ENCODE results near the gene GDF9.

GDF9 gene

GRCh38 chr5:132895719-132896305, 29.5 kb upstream of the GDF9 start:
- no peak for TF ChIP-seq CTCF (IDR thresholded peaks at IDR 0.05)
- Histone ChIP-seq H3K4me1 (peaks cover 0 to 15% (median 6%) of the 10 kb centered on the region in 4 donors), H3K9me3 (no peaks in the 10 kb centered on the region), H3K27me3 (no peaks in the 10 kb centered on the region), H3K4me3 (no peak overlapping the region), H3K27ac (no peak overlapping the region), H3K36me3 (peaks cover 73 to 81% (median 78%) of the 10 kb centered on the region in 3 donors)
- intact Hi-C loops (cut with DNase I; ENCODE audit: low total_unique reads): no loop called here
- no peak for DNase-seq

DNA sequence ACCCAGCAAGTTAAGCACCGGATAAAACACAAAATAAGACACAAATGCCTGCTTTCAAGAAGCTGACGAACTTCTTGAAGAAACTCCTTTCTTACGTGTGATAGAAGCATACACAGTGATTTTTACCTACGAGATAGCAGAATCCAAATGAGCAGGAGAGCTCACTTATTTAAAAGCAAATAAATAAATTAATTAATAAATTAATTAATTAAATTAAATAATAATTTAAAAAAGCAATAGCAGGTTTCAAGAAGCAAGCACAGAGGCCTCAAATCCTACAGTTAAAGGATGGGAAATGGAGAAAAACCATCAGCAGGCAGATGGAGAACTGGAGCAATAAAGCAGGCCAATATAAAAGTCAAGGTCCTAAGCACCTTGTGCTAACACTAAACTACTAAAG, 24.5 kb upstream of the GDF9 start:
- H3K9me3 ChIP-seq: no peaks in the 10 kb centered on the region
- no peak overlapping the region for H3K27ac ChIP-seq
- H3K27me3 ChIP-seq: no peaks in the 10 kb centered on the region
- no peak overlapping the region for H3K4me3 ChIP-seq
- H3K4me1 ChIP-seq: peaks cover 0 to 13% (median 3%) of the 10 kb centered on the region in 4 donors
- intact Hi-C loops (cut with DNase I; ENCODE audit: low total_unique reads): no loop called here
- no peak for TF ChIP-seq CTCF (IDR thresholded peaks at IDR 0.05)
- no peak for DNase-seq
- H3K36me3 ChIP-seq: peaks cover 74 to 97% (median 94%) of the 10 kb centered on the region in 3 donors

- intact Hi-C loops (cut with DNase I; ENCODE audit: low total_unique reads): no loop called here
- H3K27ac ChIP-seq: no peak overlapping the region
- no peaks in the 10 kb centered on the region for H3K9me3 ChIP-seq
- no peak for TF ChIP-seq CTCF (IDR thresholded peaks at IDR 0.05)
- peaks cover 0 to 3% (median under 1%) of the 10 kb centered on the region in 4 donors for H3K4me1 ChIP-seq
- H3K4me3 ChIP-seq: no peak overlapping the region
- H3K27me3 ChIP-seq: no peaks in the 10 kb centered on the region
- peaks cover 71 to 94% (median 93%) of the 10 kb centered on the region in 3 donors for H3K36me3 ChIP-seq
- no peak for DNase-seq
These were observed 23.2 kb upstream of the GDF9 start for GRCh38 chr5:132889501-132889900.

DNA sequence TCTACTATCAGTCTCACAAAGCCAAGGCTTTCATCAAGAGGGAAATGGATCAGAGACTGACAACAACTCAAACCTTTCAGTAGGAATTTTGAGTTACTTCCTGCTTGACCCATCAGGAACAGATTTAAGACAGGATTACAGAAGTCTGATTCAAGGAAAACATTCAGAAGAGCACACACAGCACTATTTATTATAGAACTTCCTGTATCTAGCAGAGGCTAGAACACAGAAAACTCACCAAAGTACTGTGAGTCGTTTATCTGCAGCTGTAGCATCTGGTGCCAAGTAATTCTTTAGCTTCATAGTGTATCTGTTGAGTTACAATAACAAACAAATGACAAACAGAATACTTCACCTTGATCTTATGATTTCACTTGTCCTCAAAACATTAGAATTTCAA, 21.0 kb upstream of the GDF9 start:
- Histone ChIP-seq H3K9me3 (no peaks in the 10 kb centered on the region), H3K36me3 (peaks cover 65 to 91% (median 80%) of the 10 kb centered on the region in 3 donors), H3K27ac (no peak overlapping the region), H3K27me3 (no peaks in the 10 kb centered on the region), H3K4me3 (no peak overlapping the region), H3K4me1 (no peaks in the 10 kb centered on the region)
- intact Hi-C loops (cut with DNase I; ENCODE audit: low total_unique reads): no loop called here
- no peak for TF ChIP-seq CTCF (IDR thresholded peaks at IDR 0.05)
- DNase-seq: no peak

DNA sequence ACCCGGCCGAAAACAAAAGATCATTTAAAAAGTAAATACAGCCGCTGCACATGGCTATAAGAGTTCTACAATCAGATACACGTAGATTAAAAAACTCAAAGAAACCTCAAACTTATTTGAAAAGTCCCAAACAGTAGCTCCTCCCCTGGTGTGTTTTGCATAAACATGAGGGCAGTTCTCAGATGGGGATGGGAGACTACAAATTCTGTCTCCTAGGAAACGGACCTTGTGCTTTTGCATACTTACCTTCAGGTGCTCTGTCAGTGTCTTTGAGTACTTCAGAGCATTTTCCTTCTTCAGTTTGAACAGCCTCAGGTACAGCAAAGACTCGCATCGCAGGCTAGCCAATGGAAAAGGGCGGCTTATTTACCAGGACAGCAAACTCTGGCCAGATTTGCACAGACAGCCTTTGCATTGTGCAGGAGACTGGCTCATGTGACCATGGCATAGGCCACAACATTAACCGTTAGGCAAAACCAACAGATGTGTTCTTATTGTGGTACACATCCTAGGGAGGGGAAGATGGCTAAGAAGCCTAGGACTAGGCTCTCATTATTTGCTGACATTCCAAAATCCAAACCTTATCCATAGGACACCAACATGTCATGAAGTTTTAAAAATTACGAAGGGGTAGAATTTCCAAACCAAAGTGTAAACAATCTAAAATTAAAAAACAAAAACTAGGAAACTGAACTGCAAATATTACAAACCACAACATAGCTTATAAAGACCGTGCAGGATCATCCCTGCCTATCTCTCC, 20.0 kb upstream of the GDF9 start:
- no peak for TF ChIP-seq CTCF (IDR thresholded peaks at IDR 0.05)
- H3K36me3 ChIP-seq: peaks cover 63 to 93% (median 78%) of the 10 kb centered on the region in 3 donors
- no peak for DNase-seq

More for the DNA sequence above, 20.0 kb upstream of the GDF9 start:
- no peaks in the 10 kb centered on the region for H3K27me3 ChIP-seq
- H3K4me3 ChIP-seq: no peak overlapping the region
- no peaks in the 10 kb centered on the region for H3K4me1 ChIP-seq
- H3K27ac ChIP-seq: no peak overlapping the region
- H3K9me3 ChIP-seq: no peaks in the 10 kb centered on the region
- intact Hi-C loops (cut with DNase I; ENCODE audit: low total_unique reads): no loop called here
